Lung (tissue), 12 donors: ENCODE measurements around the gene GABRG3. TPM values are rescaled to one million over a fixed set of nuclear protein-coding genes. Genes with fewer than 3 reads are reported as not detected.

Experiments
- ATAC-seq: fragments of 200-7000 bp; cut with Tn5 transposase; one replicate; pipeline ENCODE4 v1.9.1; 2020; ENCODE audit warnings: moderate number of reproducible peaks; ENCODE audit not compliant: insufficient read depth, low FRiP score
- DNase-seq, 3 donors: peaks; one replicate each; pipeline ENCODE4 v3.0.0-alpha.2; 2013 to 2017
- H3K27ac ChIP-seq, 2 donors: one replicate each; pipeline ENCODE4 v1.5.1; 2013; ENCODE audit warnings: mild to moderate bottlenecking in 2 of 2, moderate library complexity in 2 of 2, control low read depth in 1 of 2, inconsistent platforms in 1 of 2, low read depth in 1 of 2, low read length in 1 of 2
- H3K27me3 ChIP-seq, 3 donors: one replicate each; pipeline ENCODE4 v1.5.1; 2013; ENCODE audit warnings: low read length in 2 of 3; ENCODE audit not compliant: control insufficient read depth in 3 of 3, insufficient read depth in 3 of 3
- H3K36me3 ChIP-seq, 4 donors: one replicate each; pipeline ENCODE4 v1.5.1; 2013; ENCODE audit warnings: low read length in 4 of 4, mild to moderate bottlenecking in 1 of 4, moderate library complexity in 1 of 4; ENCODE audit not compliant: control insufficient read depth in 4 of 4, insufficient read depth in 4 of 4
- H3K4me1 ChIP-seq, 5 donors: one replicate each; pipeline ENCODE4 v1.5.1; 2013; ENCODE audit warnings: low read length in 5 of 5, mild to moderate bottlenecking in 2 of 5, moderate library complexity in 1 of 5; ENCODE audit not compliant: control insufficient read depth in 5 of 5, insufficient read depth in 5 of 5
- H3K4me3 ChIP-seq: one replicate; pipeline ENCODE4 v1.5.1; 2013; ENCODE audit warnings: mild to moderate bottlenecking, control low read depth, moderate library complexity
- H3K9ac ChIP-seq, 2 donors: one replicate each; pipeline ENCODE4 v1.5.1; 2013; ENCODE audit warnings: low read length in 2 of 2, control low read depth in 1 of 2; ENCODE audit not compliant: insufficient read depth in 1 of 2
- H3K9me3 ChIP-seq, 4 donors: one replicate each; pipeline ENCODE4 v1.5.1; 2013; ENCODE audit warnings: low read length in 3 of 4, mild to moderate bottlenecking in 1 of 4, moderate library complexity in 1 of 4; ENCODE audit not compliant: control insufficient read depth in 4 of 4, insufficient read depth in 3 of 4
- WGBS, 2 donors: extraction: QIAGEN DNeasy Blood & Tissue Kit; methylation state at CpG; one replicate each; pipeline ENCODE4 v1.1.7; 2013; 5-methylcytosine and 5-hydroxymethylcytosine counted together
- polyA plus RNA-seq, 2 donors: library from polyadenylated mRNA; stranded (reverse); fragments of 200-250 nt; gene quantifications; one replicate each; pipeline ENCODE4 v1.2.1, GENCODE V29; 2013
- total RNA-seq, 2 donors: library from RNA; depleted of rRNA in 1 of 2; stranded (reverse); fragments of >200 nt in 1 of 2; gene quantifications; one replicate each; pipeline ENCODE4 v1.2.1, GENCODE V29; 2014 to 2021
- TF ChIP-seq, protein P1 (sequence below): IDR thresholded peaks from 2 replicates; pipeline ENCODE4 v1.5.1; 2012; ENCODE audit warnings: mild to moderate bottlenecking; ENCODE audit errors: control extremely low read depth, extremely low read depth
- donor health status: control.
- donor health status: control.
- donor health status: Bipolar disorder and iron deficiency.
- donor health status: healthy.
- donor health status: DM: yes; HTN: yes; CAD: no.

Gene GABRG3
- total and polyA plus RNA-seq, 4 donors: 16.9 TPM; not detected in 3

GRCh38 chr15:27175472-27176153, 204.6 kb downstream of the GABRG3 start:
- TF ChIP-seq, protein P1, sequence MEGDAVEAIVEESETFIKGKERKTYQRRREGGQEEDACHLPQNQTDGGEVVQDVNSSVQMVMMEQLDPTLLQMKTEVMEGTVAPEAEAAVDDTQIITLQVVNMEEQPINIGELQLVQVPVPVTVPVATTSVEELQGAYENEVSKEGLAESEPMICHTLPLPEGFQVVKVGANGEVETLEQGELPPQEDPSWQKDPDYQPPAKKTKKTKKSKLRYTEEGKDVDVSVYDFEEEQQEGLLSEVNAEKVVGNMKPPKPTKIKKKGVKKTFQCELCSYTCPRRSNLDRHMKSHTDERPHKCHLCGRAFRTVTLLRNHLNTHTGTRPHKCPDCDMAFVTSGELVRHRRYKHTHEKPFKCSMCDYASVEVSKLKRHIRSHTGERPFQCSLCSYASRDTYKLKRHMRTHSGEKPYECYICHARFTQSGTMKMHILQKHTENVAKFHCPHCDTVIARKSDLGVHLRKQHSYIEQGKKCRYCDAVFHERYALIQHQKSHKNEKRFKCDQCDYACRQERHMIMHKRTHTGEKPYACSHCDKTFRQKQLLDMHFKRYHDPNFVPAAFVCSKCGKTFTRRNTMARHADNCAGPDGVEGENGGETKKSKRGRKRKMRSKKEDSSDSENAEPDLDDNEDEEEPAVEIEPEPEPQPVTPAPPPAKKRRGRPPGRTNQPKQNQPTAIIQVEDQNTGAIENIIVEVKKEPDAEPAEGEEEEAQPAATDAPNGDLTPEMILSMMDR: no peak
- H3K4me1 ChIP-seq: no peaks in the 10 kb centered on the region
- WGBS, 2 donors: 83 to 84% methylated on average over 2 of the region's 2 CpGs
- DNase-seq: no peak
- H3K9ac ChIP-seq: no peak overlapping the region
- no peak for ATAC-seq
- no peaks in the 10 kb centered on the region for H3K27me3 ChIP-seq
- H3K27ac ChIP-seq: no peak overlapping the region
- no peak overlapping the region for H3K4me3 ChIP-seq
- peaks cover 0 to 12% (median 8%) of the 10 kb centered on the region in 4 donors for H3K9me3 ChIP-seq
- H3K36me3 ChIP-seq: no peaks in the 10 kb centered on the region

DNA sequence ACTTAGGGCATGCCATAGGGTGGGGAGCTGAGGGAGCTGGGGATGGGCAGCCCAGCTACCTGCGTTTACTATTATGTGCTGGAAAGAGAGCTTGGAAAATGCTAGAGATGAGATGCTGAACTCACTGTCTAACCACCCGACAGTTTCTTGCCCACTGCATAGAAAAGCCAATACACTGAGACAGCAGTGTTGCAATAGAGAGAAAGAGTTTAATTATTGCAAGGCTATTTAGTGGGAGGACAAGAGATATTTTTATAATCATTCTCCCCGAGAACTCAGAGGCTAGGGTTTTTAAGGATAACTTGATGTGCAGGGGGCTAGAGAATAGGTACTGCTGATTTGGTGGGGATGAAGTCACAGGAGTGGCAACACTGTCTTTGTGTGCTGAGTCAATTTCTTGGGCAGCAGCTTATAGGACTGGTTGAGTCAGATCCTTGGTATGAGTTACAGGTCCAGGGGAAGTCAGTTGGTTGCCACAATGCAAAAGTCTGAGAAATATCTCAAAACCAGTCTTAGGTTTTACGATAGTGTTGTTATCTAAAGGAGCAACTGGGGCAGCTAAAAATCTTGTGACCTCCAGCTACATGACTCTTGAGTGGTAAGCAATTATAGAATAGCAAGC, 205.9 kb downstream of the GABRG3 start:
- WGBS, 2 donors: 92 to 94% methylated on average over 4 of the region's 4 CpGs
- TF ChIP-seq, protein P1: no peak
- ATAC-seq: no peak
- Histone ChIP-seq H3K4me1 (peaks cover 0 to 3% (median 0%) of the 10 kb centered on the region in 5 donors), H3K4me3 (no peak overlapping the region), H3K27ac (no peak overlapping the region), H3K27me3 (no peaks in the 10 kb centered on the region), H3K9ac (no peak overlapping the region), H3K9me3 (peaks cover 0 to 12% (median 9%) of the 10 kb centered on the region in 4 donors), H3K36me3 (no peaks in the 10 kb centered on the region)
- DNase-seq: no peak

- Histone ChIP-seq H3K4me3 (no peak overlapping the region), H3K9me3 (peaks cover 0 to 12% (median 9%) of the 10 kb centered on the region in 4 donors), H3K4me1 (peaks cover 0 to 10% (median 3%) of the 10 kb centered on the region in 5 donors), H3K36me3 (no peaks in the 10 kb centered on the region), H3K27me3 (no peaks in the 10 kb centered on the region), H3K27ac (no peak overlapping the region), H3K9ac (no peak overlapping the region)
- WGBS, 2 donors: 73 to 80% methylated on average over 7 of the region's 7 CpGs
- ATAC-seq (no peak), DNase-seq (peak in 1 of 3 donors; percentile 40)
- TF ChIP-seq, protein P1: no peak
These were observed 208.8 kb downstream of the GABRG3 start for GRCh38 chr15:27179789-27180188.
